OCI-LY3 (cell line): ENCODE measurements around the gene RSPH9.

Experiments
- CTCF ChIP-seq: fragments of 200-600, 300-600 bp; sonication (generic); IDR thresholded peaks from 2 replicates; pipeline ENCODE4 v1.5.1; 2014; ENCODE audit warnings: antibody characterized with exemption, low read length, low read depth
- EZH2phosphoT487 ChIP-seq: fragments of 200-600 bp; shearing (Covaris generic); IDR thresholded peaks from 2 replicates; pipeline ENCODE4 v1.6.1; 2018; ENCODE audit warnings: antibody characterized with exemption, mixed run types, low read depth

- TF ChIP-seq CTCF (no peak), EZH2phosphoT487 (no peak)
These were observed 19.3 kb upstream of the RSPH9 start for GRCh38 chr6:43625393-43625992.
